H1 (cell line): ENCODE data around the gene FADS6. TPM values are rescaled to one million over a fixed set of nuclear protein-coding genes. Genes with fewer than 3 reads are reported as not detected.

ENCODE experiments used
- CHD2 ChIP-seq: IDR thresholded peaks from 2 replicates; pipeline ENCODE4 v1.6.1; 2012; ENCODE audit warnings: low read length, improper control_type of control experiment
- TAF7 ChIP-seq: optimal IDR thresholded peaks from 2 replicates; pipeline ENCODE3; 2011; ENCODE audit warnings: low read depth, mild to moderate bottlenecking, inconsistent platforms, low read length, moderate library complexity, borderline replicate concordance
- polyA plus RNA-seq, 7 experiments: library from polyadenylated mRNA; depleted of rRNA in 3 of 7; stranded (reverse) in 5 of 7; unstranded in 2 of 7; fragments of >200 nt in 5 of 7; fragments of 200-250 nt in 2 of 7; gene quantifications; 1 replicate in 5 of 7; 2 replicates in 1 of 7; 4 replicates in 1 of 7; pipeline versions ENCODE4 v1.2.1 to v1.2.3, GENCODE V29; 2011 to 2013; ENCODE audit warnings: missing spikeins in 2 of 7, mixed read lengths in 2 of 7
- total RNA-seq: library from RNA; stranded (reverse); fragmentation: NEBNext Ultra II Directional; extraction: Animal tissue kit (Norgen Biotek cat#: 25700); gene quantifications from 2 replicates; pipeline ENCODE4 v1.2.1, GENCODE V29; 2021
- TF ChIP-seq, protein P1 (sequence below): IDR thresholded peaks from 2 replicates; pipeline ENCODE4 v1.6.1; 2011; ENCODE audit warnings: low read length, improper control_type of control experiment
- TF ChIP-seq, protein P2 (sequence below): IDR thresholded peaks from 2 replicates; pipeline ENCODE4 v1.6.1; 2012; ENCODE audit warnings: inconsistent platforms

The FADS6 gene
- total and polyA plus RNA-seq, 2 of the 8 experiments (the other 6 are each of a cell fraction or from before 2014, with no cell fraction given), result 0.56 to 2.5 TPM

DNA sequence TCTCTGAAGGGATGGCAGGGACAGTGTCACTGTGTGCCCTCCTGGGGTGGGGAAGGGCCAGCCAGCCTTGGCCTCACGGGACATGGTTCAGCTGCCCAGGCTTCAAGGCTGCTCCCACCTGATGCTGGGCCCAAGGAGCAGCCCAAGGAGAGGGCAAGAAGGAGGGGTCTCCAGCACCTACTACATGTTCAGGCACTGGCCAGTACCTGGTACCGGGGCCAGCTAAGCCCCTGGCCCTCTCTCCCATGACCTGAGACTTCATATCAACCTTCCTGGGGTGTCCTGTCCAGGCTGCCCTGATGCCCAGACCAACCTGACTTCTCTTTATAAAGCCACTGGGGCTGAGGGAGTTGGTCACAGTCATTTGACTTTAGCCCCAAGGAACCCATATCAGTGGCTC is 28.3 kb upstream of the FADS6 start (continued):
- TF ChIP-seq, protein P1, sequence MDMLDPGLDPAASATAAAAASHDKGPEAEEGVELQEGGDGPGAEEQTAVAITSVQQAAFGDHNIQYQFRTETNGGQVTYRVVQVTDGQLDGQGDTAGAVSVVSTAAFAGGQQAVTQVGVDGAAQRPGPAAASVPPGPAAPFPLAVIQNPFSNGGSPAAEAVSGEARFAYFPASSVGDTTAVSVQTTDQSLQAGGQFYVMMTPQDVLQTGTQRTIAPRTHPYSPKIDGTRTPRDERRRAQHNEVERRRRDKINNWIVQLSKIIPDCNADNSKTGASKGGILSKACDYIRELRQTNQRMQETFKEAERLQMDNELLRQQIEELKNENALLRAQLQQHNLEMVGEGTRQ, result no peak
- TF ChIP-seq TAF7 (no peak), CHD2 (no peak)
- TF ChIP-seq, protein P2, sequence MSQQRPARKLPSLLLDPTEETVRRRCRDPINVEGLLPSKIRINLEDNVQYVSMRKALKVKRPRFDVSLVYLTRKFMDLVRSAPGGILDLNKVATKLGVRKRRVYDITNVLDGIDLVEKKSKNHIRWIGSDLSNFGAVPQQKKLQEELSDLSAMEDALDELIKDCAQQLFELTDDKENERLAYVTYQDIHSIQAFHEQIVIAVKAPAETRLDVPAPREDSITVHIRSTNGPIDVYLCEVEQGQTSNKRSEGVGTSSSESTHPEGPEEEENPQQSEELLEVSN, result no peak
- TF ChIP-seq, all 59 proteins: peak for 0
